ENCODE data around the gene MC3R.
A peak's percentile ranks its signal among the peaks of the same experiment; 100 is the strongest.

MC3R gene

DNA sequence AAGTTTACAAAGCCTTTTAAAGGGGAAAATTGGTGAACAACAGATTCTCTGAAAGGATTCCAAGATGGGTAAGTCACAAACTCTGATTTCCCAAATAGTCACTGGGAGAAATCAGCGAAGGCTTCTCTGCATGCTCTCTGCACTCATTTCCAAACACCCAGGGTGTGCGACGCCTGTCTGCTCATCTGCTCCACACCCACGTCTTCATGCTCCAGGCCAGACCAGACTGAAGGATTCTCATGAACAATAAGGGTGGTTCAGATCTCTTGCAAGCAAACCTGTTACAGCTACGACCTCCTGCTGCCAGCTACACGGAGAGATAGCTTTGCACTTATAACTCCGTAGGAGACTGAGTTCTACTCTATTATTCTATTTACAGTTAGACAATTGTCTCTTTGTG, 1.4 kb downstream of the MC3R start:
- no peak for DNase-seq (ENCODE audit: low spot score)

DNA sequence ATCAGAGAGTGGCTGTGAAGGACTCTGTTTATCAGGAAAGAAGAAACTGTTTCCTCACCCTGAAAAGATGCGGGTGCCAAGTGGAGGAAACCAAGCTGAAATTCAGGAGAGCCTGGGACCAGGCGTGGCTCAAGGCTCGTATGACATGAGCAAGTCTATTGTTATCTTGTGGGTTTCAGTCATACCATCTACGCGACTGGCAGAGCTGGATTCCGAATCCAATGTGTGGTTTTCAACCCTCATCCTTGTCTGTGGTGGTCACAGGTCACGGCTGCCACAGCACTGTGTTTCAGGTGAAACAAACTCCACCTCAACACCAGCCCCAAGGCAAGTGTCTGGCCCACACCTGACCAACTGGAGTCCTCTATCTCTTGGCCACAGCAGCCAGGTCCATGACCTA, 9.1 kb downstream of the MC3R start:
- DNase-seq (ENCODE audit: low spot score) = peak; percentile 45

DNA sequence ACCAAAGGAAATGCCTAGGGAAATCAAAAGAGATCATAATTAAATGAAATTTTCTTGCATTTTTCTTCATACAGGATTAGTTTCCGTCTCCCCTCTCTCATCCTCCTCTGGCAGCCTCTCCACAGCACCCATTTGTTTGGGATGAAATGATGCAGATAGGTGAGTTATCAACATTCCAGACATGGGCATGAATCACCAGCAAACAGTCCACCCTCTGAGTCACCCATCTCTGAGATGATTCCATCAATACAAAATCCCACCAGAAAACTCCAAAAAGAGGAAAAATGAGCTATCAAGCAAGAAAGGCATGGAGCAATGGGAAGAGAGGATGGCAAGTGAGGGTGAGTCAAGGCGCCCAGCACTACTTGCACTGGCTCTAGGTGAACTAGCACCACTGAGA, 11.4 kb downstream of the MC3R start:
- DNase-seq (ENCODE audit: low spot score) = peak; percentile 43

DNA sequence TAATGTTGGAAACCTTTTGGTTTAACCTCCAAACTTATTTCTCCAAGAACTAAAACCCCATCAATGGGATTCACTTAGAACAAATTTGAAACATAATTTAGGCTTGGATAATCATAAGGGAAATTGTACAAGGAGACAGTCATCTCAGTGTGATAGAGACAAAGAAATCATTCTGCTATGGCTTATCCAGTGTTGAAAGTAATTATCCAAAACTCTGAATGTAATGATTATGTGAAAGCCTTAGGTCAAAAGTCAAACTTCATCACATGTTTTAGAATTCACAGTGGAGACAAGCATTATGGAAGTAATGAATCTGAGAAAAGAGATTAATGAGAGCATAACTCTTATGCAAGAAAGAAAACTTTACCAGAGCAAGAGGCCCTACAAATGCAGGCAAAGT, 20.0 kb downstream of the MC3R start:
- DNase-seq (ENCODE audit: low spot score) = no peak

DNA sequence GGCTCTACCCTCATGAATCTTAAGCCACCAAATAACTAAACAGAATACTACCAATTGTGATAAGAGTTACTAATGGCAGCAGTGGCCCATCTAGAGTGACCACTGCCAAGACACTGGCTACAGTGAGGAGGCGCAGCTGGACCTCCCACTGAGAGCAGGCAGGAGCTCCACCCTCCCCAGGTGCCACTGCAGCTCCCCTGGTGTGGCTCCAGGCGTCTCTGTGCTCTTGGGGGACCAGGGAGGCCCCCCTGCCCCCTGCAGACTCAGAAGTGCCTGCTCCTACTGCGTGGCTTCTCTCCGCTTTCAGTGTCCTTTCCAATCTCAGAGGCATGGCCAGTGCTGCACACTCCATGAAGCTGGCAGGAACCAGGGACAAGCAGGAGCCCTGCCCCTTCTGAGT, 23.4 kb downstream of the MC3R start:
- DNase-seq (ENCODE audit: low spot score) = no peak

DNA sequence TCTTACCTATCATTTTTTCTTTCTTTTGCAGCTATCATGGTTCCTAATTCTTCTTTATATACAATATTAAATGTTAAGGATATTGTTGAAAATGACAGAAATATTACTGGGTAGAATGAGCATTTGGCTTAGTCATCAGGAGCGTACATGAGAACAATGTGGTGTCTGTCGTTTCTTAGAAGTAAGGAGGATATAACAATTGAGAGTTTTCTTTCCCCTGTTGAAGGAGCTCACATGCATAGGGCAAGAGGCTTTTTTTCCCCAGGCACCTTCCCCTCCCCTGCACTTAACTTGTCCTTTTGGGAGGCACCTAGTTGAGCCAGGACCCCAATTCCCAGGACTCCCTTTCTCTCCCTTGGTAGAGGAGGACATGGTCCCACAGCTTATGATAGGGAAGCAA, 25.0 kb downstream of the MC3R start:
- no peak for DNase-seq (ENCODE audit: low spot score)

DNA sequence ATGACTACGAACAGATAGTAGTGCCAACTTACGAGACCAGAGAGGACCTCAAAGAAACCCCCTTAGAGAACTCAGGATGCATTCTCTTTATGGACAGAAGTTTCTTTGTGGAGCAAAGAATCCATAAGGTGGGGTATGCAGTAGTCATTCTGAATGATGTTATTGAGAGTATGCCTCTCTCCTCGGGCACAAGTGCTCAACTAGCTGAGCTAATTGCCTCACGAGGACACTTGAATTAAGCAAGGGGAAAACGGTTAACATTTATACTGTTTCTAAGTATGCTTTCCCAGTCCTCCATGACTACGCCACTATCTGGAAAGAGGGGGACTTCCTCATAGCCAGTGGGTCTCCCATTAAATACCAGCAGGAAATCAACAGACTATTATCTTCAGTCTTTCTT, 25.6 kb downstream of the MC3R start:
- no peak for DNase-seq (ENCODE audit: low spot score)

DNA sequence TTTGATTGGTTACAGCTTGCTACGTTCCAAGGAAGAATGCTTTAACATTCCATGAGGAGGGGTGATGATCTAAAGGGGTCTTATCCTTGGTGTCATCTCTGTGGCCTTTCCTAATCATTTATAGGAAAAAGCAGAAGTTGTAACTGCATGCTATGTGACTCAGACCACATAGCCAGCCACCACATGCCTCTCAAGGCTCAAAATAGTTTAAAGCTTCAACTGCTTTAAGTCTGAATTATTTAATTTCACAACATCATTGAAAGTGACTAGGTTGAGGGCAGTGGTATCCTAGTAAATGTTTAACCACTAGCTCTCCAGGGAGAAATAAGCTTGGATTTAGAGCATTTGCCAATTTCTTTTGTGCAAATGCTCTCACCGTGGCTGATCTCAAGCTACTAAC, 29.7 kb downstream of the MC3R start:
- no peak for DNase-seq (ENCODE audit: low spot score)

DNA sequence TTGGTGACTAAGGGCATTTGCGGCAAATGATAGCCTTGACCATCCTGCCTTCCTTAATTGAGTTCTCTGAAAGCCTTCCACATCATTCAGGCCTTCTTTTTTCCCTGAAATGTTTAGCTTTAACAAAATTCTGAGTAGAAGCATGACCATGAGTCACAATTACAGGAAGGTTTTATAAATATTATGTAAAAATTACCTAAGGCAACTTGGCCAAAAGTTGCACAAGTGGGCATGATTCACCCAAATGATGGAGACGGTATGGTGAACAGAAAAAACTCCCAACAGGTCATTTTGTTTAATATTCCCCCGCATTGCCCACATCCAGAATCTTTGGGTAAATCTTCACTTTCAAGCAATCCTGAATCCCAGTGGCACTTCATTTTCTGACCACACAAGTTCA, 37.0 kb downstream of the MC3R start:
- DNase-seq (ENCODE audit: low spot score) = no peak

DNA sequence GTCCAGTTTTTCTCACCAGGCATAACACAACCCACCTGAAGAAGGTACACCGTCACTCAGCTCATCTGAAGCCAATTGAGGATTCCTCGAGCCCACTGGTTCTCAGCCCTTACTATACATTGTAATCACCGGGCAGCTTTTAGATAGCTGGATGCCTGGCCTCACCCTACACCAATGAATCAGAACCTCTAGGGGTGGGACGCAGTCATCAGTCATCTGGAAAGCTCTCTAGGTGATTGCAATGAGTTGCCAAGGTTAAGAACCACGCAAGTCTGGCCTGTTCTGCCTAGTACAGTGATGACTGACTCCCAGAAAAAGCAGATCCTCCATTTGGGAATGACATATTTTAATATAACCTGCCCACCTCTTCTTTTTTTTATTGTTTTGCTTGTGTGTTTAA, 41.1 kb downstream of the MC3R start:
- DNase-seq (ENCODE audit: low spot score) = no peak

DNA sequence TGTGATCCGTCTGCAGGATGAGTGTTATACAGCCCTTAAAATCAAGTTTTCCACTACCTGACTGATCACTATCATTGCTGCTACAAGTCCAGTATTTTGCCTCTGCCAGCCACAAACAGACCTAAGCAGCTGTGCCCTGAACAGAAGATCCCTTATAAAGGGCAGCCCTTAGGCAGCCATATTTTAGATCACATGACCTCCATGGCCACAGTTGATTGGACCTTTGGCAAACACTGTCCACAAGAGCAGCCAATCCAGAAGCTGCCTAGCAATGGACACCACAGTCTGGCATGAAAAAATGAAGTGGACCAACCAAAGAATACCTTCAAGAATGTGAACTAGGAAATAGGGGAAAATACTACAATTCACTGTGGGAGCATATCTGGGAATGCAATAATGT, 50.8 kb downstream of the MC3R start:
- no peak for DNase-seq (ENCODE audit: low spot score)

All from kidney tubule cell (primary cell).